HG03108 (cell line): ENCODE data around the gene GZMB.
A peak's percentile ranks its signal among the peaks of the same experiment; 100 is the strongest.
"Not testable (repeated sequence)": the region's sequence is repeated elsewhere in the genome, so short reads cannot be mapped to it uniquely, and the experiment has no call there.

Source experiments
- ATAC-seq: cut with Tn5 transposase; IDR thresholded peaks from one replicate; pipeline ENCODE4 v1.9.1; 2021; ENCODE audit warnings: moderate library complexity; ENCODE audit not compliant: unreplicated experiment

Gene GZMB

GRCh38 chr14:24634158-24634557 lies at the start of gene GZMB:
TSS of gene GZMB (minus strand) at chr14:24634190. CDS start at chr14:24634160, 30 bp downstream.
- ATAC-seq, result no peak

- no peak for ATAC-seq
These were observed 47.1 kb upstream of the GZMB start for GRCh38 chr14:24681056-24681455.

GRCh38 chr14:24680516-24680915 lies 46.5 kb upstream of the GZMB start:
- ATAC-seq, result no peak

- no peak for ATAC-seq
These were observed 45.4 kb upstream of the GZMB start for GRCh38 chr14:24679248-24679961.

GRCh38 chr14:24678801-24679247 lies 44.8 kb upstream of the GZMB start:
- ATAC-seq, result peak; percentile 71

- ATAC-seq, result no peak
These were observed 44.0 kb upstream of the GZMB start for GRCh38 chr14:24677956-24678355.

- ATAC-seq, result peak; percentile 55
These were observed 40.4 kb upstream of the GZMB start for GRCh38 chr14:24674204-24674970.

GRCh38 chr14:24673534-24674203 lies 39.7 kb upstream of the GZMB start:
- peak; percentile 65 for ATAC-seq

- ATAC-seq, result peak; percentile 38
These were observed 39.1 kb upstream of the GZMB start for GRCh38 chr14:24673059-24673458.

- no peak for ATAC-seq
These were observed 36.6 kb upstream of the GZMB start for GRCh38 chr14:24670594-24670993.

GRCh38 chr14:24669651-24670050 lies 35.7 kb upstream of the GZMB start:
- no peak for ATAC-seq

- peak; percentile 91 for ATAC-seq
These were observed 31.5 kb upstream of the GZMB start for GRCh38 chr14:24665440-24665991.

- ATAC-seq, result no peak
These were observed 30.4 kb upstream of the GZMB start for GRCh38 chr14:24664366-24664765.

- no peak for ATAC-seq
These were observed 28.8 kb upstream of the GZMB start for GRCh38 chr14:24662753-24663152.

GRCh38 chr14:24659916-24660570 lies 26.1 kb upstream of the GZMB start:
- no peak for ATAC-seq

GRCh38 chr14:24648361-24648760 lies 14.4 kb upstream of the GZMB start:
- ATAC-seq, result not testable (repeated sequence)

- no peak for ATAC-seq
These were observed 5.9 kb upstream of the GZMB start for GRCh38 chr14:24639905-24640304.

GRCh38 chr14:24639270-24639669 lies 5.3 kb upstream of the GZMB start:
- ATAC-seq, result no peak

- ATAC-seq, result no peak
These were observed 637 bp downstream of the GZMB start for GRCh38 chr14:24633353-24633752.

GRCh38 chr14:24632761-24633160 lies 1.2 kb downstream of the GZMB start:
- ATAC-seq, result no peak

GRCh38 chr14:24632336-24632735 lies 1.7 kb downstream of the GZMB start:
- ATAC-seq, result no peak
